HepG2 (cell line): ENCODE measurements around the gene CLN6. TPM values are rescaled to one million over a fixed set of nuclear protein-coding genes. Genes with fewer than 3 reads are reported as not detected.
"Not testable (repeated sequence)": the region's sequence is repeated elsewhere in the genome, so short reads cannot be mapped to it uniquely, and the experiment has no call there.

Experiments used
- ATAC-seq: fragments of 200-7000 bp; cut with Tn5 transposase; 3 replicates; pipeline ENCODE4 v1.9.1; 2020; ENCODE audit warnings: mild to moderate bottlenecking, moderate library complexity
- BruUV-seq: library from RNA; stranded (reverse); fragments of 400-500 nt; replicated peaks from 2 replicates; lab custom pipeline; 2021; lab: Mats Ljungman, UMichigan
- CTCF ChIA-PET: fragments of 300-600 bp; formaldehyde crosslinking; extraction: SDS; loops from one replicate; lab custom pipeline; 2021; ENCODE audit warnings: low total read pairs, inconsistent platforms, low intra/inter-chr PET ratio; lab: Yijun Ruan, JAX
- POLR2A ChIA-PET: fragments of 350-600 bp; sonication (Branson Sonifier 250); formaldehyde crosslinking; loops from one replicate; lab custom pipeline; 2020; ENCODE audit warnings: antibody characterized with exemption, inconsistent platforms; lab: Yijun Ruan, JAX
- DNase-seq: peaks from one replicate; pipeline ENCODE4 v3.0.0-alpha.2; 2015; ENCODE audit warnings: low spot score
- FAIRE-seq: peaks from 3 replicates; lab custom pipeline; 2011; peaks lifted over from hg19 to GRCh38; lab: Jason Lieb, UNC
- H2AFZ ChIP-seq: one replicate; pipeline ENCODE4 v1.6.1; 2011; ENCODE audit warnings: low read length, inconsistent platforms
- H3K27ac ChIP-seq: fragments of 300-600 bp; 3 replicates; pipeline ENCODE4 v1.8.0; 2011; ENCODE audit warnings: mixed run types, mild to moderate bottlenecking, mixed read lengths, low read length, inconsistent platforms; ENCODE audit not compliant: insufficient read depth; ENCODE audit errors: extremely low read length
- H3K27me3 ChIP-seq, 2 experiments: fragments of 200-600 bp in 1 of 2; 2 replicates in 1 of 2; 3 replicates in 1 of 2; pipeline versions ENCODE4 v1.6.0 to v1.8.0; 2011; ENCODE audit warnings: low read length in 2 of 2, mild to moderate bottlenecking in 2 of 2, moderate library complexity in 2 of 2, inconsistent platforms in 1 of 2; ENCODE audit not compliant: insufficient read depth in 2 of 2, control insufficient read depth in 1 of 2
- H3K36me3 ChIP-seq, 2 experiments: fragments of 200-600 bp in 1 of 2; replicated peaks in 1 of 2; 2 replicates in 1 of 2; 3 replicates in 1 of 2; pipeline versions ENCODE4 v1.5.1 to v1.8.0; 2011; ENCODE audit warnings: low read length in 2 of 2, inconsistent platforms in 1 of 2; ENCODE audit not compliant: insufficient read depth in 2 of 2, control insufficient read depth in 1 of 2
- H3K4me1 ChIP-seq: 2 replicates; pipeline ENCODE4 v1.5.1; 2012; ENCODE audit warnings: low read length, inconsistent platforms; ENCODE audit not compliant: insufficient read depth
- H3K4me2 ChIP-seq: 2 replicates; pipeline ENCODE4 v1.6.0; 2011; ENCODE audit warnings: low read depth, low read length, inconsistent platforms
- H3K4me3 ChIP-seq, 3 experiments: fragments of 200-600 bp in 1 of 3; sonication (generic), shearing (Covaris generic) in 1 of 3; replicated peaks in 1 of 3; 2 replicates each; pipeline ENCODE4 v1.5.1; 2011 to 2016; ENCODE audit warnings: low read length in 3 of 3, inconsistent platforms in 2 of 3, low read depth in 2 of 3, mild to moderate bottlenecking in 2 of 3, control low read depth in 1 of 3, mixed read lengths in 1 of 3; ENCODE audit not compliant: insufficient read depth in 1 of 3
- H3K79me2 ChIP-seq: one replicate; pipeline ENCODE4 v1.6.1; 2011; ENCODE audit warnings: low read length, inconsistent platforms; ENCODE audit not compliant: insufficient read depth
- H3K9ac ChIP-seq: 2 replicates; pipeline ENCODE4 v1.6.0; 2011; ENCODE audit warnings: mild to moderate bottlenecking, low read depth, low read length, inconsistent platforms; ENCODE audit not compliant: insufficient read depth
- H3K9me3 ChIP-seq: 2 replicates; pipeline ENCODE4 v1.5.1; 2012; ENCODE audit warnings: mild to moderate bottlenecking, low read length
- H4K20me1 ChIP-seq: 2 replicates; pipeline ENCODE4 v1.6.0; 2011; ENCODE audit warnings: inconsistent platforms, mild to moderate bottlenecking, low read length, moderate library complexity; ENCODE audit not compliant: insufficient read depth
- BCL6 ChIP-seq: IDR thresholded peaks from 2 replicates; pipeline ENCODE4 v1.6.1; 2016; ENCODE audit warnings: missing genetic modification reagents, missing compliant biosample characterization
- NFYB ChIP-seq: sonication (generic); formaldehyde crosslinking; IDR thresholded peaks from 2 replicates; pipeline ENCODE4 v1.4.0; 2020; ENCODE audit warnings: missing genetic modification reagents
- SALL2 ChIP-seq: sonication (generic); formaldehyde crosslinking; IDR thresholded peaks from 2 replicates; pipeline ENCODE4 v1.8.1; 2023; ENCODE audit warnings: mild to moderate bottlenecking, missing genetic modification reagents, inconsistent platforms
- SAP130 ChIP-seq: IDR thresholded peaks from 2 replicates; pipeline ENCODE4 v1.6.1; 2016; ENCODE audit warnings: low read depth
- SIN3B ChIP-seq: fragments of 150-350 bp; IDR thresholded peaks from 2 replicates; pipeline ENCODE4 v1.6.1; 2014; ENCODE audit warnings: low read length
- SP2 ChIP-seq: sonication (generic); formaldehyde crosslinking; IDR thresholded peaks from 2 replicates; pipeline ENCODE4 v1.5.1; 2020; ENCODE audit warnings: mild to moderate bottlenecking, missing genetic modification reagents
- WGBS: methylation state at CpG from one replicate; pipeline ENCODE4 v1.1.6; 2017; ENCODE audit warnings: low lambda C conversion rate; 5-methylcytosine and 5-hydroxymethylcytosine counted together
- in situ Hi-C: cut with HindIII; loops from 2 replicates; pipeline ENCODE4 v1.10.0; 2017; ENCODE audit warnings: low pct_unique_long_range_greater_than_20kb; ENCODE audit not compliant: extremely low pct_ligation_motif_present
- intact Hi-C: fragments of 100-400 bp; cut with micrococcal nuclease; formaldehyde crosslinking; loops from one replicate; pipeline ENCODE4 v1.10.0; 2022; ENCODE audit not compliant: unreplicated experiment
- polyA plus RNA-seq, 8 experiments: library from polyadenylated mRNA; depleted of rRNA in 3 of 8; stranded (reverse) in 7 of 8; unstranded in 1 of 8; fragments of >200 nt; fragmentation: Illumina TruSeq in 4 of 8; extraction: Trizol in 4 of 8; gene quantifications; 2 replicates each; pipeline versions ENCODE4 v1.2.1 to v1.2.3, GENCODE V29; 2011 to 2016; ENCODE audit warnings: low read depth in 4 of 8, missing spikeins in 1 of 8, mixed read lengths in 1 of 8; ENCODE audit not compliant: insufficient read depth in 1 of 8
- total RNA-seq, 5 experiments: library from RNA; depleted of rRNA; stranded (reverse); fragments of >200 nt; fragmentation: Illumina TruSeq; extraction: Trizol; gene quantifications; 2 replicates each; pipeline ENCODE4 v1.2.3, GENCODE V29; 2016; ENCODE audit warnings: low read depth in 1 of 5
- TF ChIP-seq, protein P1 (sequence below): sonication (generic); formaldehyde crosslinking; IDR thresholded peaks from 2 replicates; pipeline ENCODE4 v1.5.1; 2020; ENCODE audit warnings: mild to moderate bottlenecking, moderate library complexity, missing genetic modification reagents
- TF ChIP-seq, protein P2 (sequence below): sonication (generic); formaldehyde crosslinking; IDR thresholded peaks from 2 replicates; pipeline ENCODE4 v1.4.0; 2020; ENCODE audit warnings: missing genetic modification reagents
- TF ChIP-seq, protein P3 (sequence below): sonication (generic); formaldehyde crosslinking; conservative IDR thresholded peaks from 2 replicates; pipeline ENCODE4 v1.4.0; 2020; ENCODE audit warnings: missing genetic modification reagents

Gene CLN6
- total and polyA plus RNA-seq, 2 of the 13 experiments (the other 11 are each of a cell fraction or from before 2014, with no cell fraction given) = 24.9 to 27.1 TPM

DNA sequence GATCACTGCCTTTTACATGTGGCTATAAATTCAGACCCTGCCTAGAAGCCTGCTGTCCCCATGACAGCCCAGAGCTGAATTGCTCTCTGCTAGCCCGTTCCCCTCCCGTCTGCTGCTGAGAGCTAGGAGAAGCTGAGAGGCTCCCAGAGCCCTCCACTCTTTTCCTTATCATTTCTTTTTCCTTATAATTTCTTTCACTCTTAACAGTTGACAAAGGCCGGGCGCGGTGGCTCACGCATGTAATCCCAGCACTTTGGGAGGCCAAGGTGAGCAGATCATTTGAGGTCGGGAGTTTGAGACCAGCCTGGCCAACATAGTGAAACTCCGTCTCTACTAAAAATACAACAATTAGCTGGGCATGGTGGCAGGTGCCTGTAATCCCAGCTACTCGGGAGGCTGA, 5.0 kb upstream of the CLN6 start:
- BruUV-seq, CTCF ChIA-PET, H3K27ac ChIP-seq, DNase-seq, POLR2A ChIA-PET, in situ Hi-C loops, H3K9ac ChIP-seq, ATAC-seq, H3K36me3 ChIP-seq, H4K20me1 ChIP-seq, H3K79me2 ChIP-seq, FAIRE-seq, H3K27me3 ChIP-seq, H3K9me3 ChIP-seq: not testable (repeated sequence)
- H2AFZ ChIP-seq = peak overlapping the region; percentile 92
- H3K4me1 ChIP-seq = peaks cover 54% of the 10 kb centered on the region
- intact Hi-C loops = loop anchor here (5.0 kb wide), 1 partner anchor 43 kb away; the partner anchor contains the start of gene FEM1B
- WGBS = 62% methylated on average over 9 of the region's 9 CpGs
- peak overlapping the region in 2 of 3 experiments; percentile 20 to 22; a peak in 1 of 6 replicates for H3K4me3 ChIP-seq
- peak overlapping the region; percentile 76 for H3K4me2 ChIP-seq
- peak; percentile 6; the same call in 1 of the 2 replicates for TF ChIP-seq SP2
- TF ChIP-seq, protein P1, sequence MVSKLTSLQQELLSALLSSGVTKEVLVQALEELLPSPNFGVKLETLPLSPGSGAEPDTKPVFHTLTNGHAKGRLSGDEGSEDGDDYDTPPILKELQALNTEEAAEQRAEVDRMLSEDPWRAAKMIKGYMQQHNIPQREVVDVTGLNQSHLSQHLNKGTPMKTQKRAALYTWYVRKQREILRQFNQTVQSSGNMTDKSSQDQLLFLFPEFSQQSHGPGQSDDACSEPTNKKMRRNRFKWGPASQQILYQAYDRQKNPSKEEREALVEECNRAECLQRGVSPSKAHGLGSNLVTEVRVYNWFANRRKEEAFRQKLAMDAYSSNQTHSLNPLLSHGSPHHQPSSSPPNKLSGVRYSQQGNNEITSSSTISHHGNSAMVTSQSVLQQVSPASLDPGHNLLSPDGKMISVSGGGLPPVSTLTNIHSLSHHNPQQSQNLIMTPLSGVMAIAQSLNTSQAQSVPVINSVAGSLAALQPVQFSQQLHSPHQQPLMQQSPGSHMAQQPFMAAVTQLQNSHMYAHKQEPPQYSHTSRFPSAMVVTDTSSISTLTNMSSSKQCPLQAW (CRISPR knock-in tag) = 0 out of 2 replicates have a peak, but pooled peaks have one; percentile 9

DNA sequence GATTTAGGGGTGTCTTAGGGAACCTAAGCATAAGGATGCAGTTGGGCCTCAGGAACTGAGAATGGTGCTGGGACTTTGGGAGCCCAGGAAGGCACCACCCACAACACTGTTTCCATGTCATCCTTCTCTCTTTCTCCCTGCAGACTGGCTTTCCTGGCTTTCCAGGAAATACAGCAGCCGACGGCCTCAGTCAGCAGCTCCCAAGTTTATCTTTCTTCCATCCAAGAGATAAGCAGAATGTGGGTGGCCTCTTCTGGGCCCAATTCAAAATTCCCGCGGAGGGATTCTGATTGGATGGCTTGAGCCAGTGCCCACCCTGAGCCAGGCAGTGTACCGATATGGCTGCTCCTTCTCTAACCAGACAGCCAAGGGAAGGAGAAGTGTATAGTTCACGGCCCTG, 4.5 kb upstream of the CLN6 start:
- in situ Hi-C loops = no loop called here
- BruUV-seq = no TSS peak
- Histone ChIP-seq H3K27me3 (0 out of 5 replicates have a peak, but pooled peaks cover 0 to 7% of the 10 kb centered on the region in 2 experiments), H3K9ac (no peak overlapping the region), H3K4me3 (peak overlapping the region in 2 of 3 experiments; percentile 20 to 22; a peak in 2 of 6 replicates), H2AFZ (peak overlapping the region; percentile 92), H3K27ac (no peak overlapping the region), H4K20me1 (no peaks in the 10 kb centered on the region), H3K36me3 (no peaks in the 10 kb centered on the region), H3K4me2 (peak overlapping the region; percentile 76), H3K9me3 (no peaks in the 10 kb centered on the region), H3K79me2 (peaks cover under 1% of the 10 kb centered on the region), H3K4me1 (peaks cover 55% of the 10 kb centered on the region)
- intact Hi-C loops = loop anchor here (5.0 kb wide), 1 partner anchor 43 kb away; the partner anchor contains the start of gene FEM1B
- WGBS = 0% methylated on average over 6 of the region's 6 CpGs
- CTCF ChIA-PET = no interaction called here
- no peak for FAIRE-seq
- no peak for DNase-seq
- ATAC-seq = no peak
- POLR2A ChIA-PET = interaction anchor here (1.5 kb wide), 1 partner anchor 44 kb away, joined by 3 read pairs; the partner anchor contains the start of gene FEM1B
- TF ChIP-seq SIN3B (peak; percentile 46; the same call in 1 of the 2 replicates), NFYB (peak; percentile 74), SAP130 (CRISPR knock-in tag) (0 out of 2 replicates have a peak, but pooled peaks have one; percentile 17), SALL2 (CRISPR knock-in tag) (no peak), BCL6 (peak; percentile 87)
- TF ChIP-seq, protein P1 (CRISPR knock-in tag) = 0 out of 2 replicates have a peak, but pooled peaks have one; percentile 14
- TF ChIP-seq, protein P2, sequence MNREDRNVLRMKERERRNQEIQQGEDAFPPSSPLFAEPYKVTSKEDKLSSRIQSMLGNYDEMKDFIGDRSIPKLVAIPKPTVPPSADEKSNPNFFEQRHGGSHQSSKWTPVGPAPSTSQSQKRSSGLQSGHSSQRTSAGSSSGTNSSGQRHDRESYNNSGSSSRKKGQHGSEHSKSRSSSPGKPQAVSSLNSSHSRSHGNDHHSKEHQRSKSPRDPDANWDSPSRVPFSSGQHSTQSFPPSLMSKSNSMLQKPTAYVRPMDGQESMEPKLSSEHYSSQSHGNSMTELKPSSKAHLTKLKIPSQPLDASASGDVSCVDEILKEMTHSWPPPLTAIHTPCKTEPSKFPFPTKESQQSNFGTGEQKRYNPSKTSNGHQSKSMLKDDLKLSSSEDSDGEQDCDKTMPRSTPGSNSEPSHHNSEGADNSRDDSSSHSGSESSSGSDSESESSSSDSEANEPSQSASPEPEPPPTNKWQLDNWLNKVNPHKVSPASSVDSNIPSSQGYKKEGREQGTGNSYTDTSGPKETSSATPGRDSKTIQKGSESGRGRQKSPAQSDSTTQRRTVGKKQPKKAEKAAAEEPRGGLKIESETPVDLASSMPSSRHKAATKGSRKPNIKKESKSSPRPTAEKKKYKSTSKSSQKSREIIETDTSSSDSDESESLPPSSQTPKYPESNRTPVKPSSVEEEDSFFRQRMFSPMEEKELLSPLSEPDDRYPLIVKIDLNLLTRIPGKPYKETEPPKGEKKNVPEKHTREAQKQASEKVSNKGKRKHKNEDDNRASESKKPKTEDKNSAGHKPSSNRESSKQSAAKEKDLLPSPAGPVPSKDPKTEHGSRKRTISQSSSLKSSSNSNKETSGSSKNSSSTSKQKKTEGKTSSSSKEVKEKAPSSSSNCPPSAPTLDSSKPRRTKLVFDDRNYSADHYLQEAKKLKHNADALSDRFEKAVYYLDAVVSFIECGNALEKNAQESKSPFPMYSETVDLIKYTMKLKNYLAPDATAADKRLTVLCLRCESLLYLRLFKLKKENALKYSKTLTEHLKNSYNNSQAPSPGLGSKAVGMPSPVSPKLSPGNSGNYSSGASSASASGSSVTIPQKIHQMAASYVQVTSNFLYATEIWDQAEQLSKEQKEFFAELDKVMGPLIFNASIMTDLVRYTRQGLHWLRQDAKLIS (CRISPR knock-in tag) = no peak
- TF ChIP-seq, protein P3, sequence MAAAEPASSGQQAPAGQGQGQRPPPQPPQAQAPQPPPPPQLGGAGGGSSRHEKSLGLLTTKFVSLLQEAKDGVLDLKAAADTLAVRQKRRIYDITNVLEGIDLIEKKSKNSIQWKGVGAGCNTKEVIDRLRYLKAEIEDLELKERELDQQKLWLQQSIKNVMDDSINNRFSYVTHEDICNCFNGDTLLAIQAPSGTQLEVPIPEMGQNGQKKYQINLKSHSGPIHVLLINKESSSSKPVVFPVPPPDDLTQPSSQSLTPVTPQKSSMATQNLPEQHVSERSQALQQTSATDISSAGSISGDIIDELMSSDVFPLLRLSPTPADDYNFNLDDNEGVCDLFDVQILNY (CRISPR knock-in tag) = peak; percentile 87; the same call in 1 of the 2 replicates
